Stimulated activated CD4-positive, alpha-beta T cell treated with anti-CD3 and anti-CD28 coated beads, Interleukin-4, amount 100 ng/mL, for 1 hour (primary cell): ENCODE measurements around the gene RAB6B.
"Not testable (repeated sequence)": the region's sequence is repeated elsewhere in the genome, so short reads cannot be mapped to it uniquely, and the experiment has no call there.

Experiments used
- DNase-seq: peaks from one replicate; pipeline ENCODE4 v3.0.0-alpha.2; 2020

Gene RAB6B

GRCh38 chr3:133804896-133805295, 90.8 kb downstream of the RAB6B start:
- no peak for DNase-seq

- DNase-seq = no peak
Measured at GRCh38 chr3:133803469-133803868, 92.2 kb downstream of the RAB6B start.

- DNase-seq = no peak
Measured at GRCh38 chr3:133799794-133800585, 95.7 kb downstream of the RAB6B start.

GRCh38 chr3:133797396-133798105, 98.1 kb downstream of the RAB6B start:
- no peak for DNase-seq

- no peak for DNase-seq
Measured at GRCh38 chr3:133792171-133792763, 103.4 kb downstream of the RAB6B start.

GRCh38 chr3:133788024-133788423, 107.7 kb downstream of the RAB6B start:
- no peak for DNase-seq

- DNase-seq = no peak
Measured at GRCh38 chr3:133783762-133784161, 111.9 kb downstream of the RAB6B start.

- no peak for DNase-seq
Measured at GRCh38 chr3:133782454-133782853, 113.2 kb downstream of the RAB6B start.

- DNase-seq = no peak
Measured at GRCh38 chr3:133781570-133781969, 114.1 kb downstream of the RAB6B start.

- DNase-seq = not testable (repeated sequence)
Measured at GRCh38 chr3:133780756-133781155, 114.9 kb downstream of the RAB6B start.

- DNase-seq = no peak
Measured at GRCh38 chr3:133779626-133780203, 116.0 kb downstream of the RAB6B start.

- no peak for DNase-seq
Measured at GRCh38 chr3:133777807-133778568, 117.7 kb downstream of the RAB6B start.

GRCh38 chr3:133776794-133777438, 118.8 kb downstream of the RAB6B start:
- no peak for DNase-seq

- DNase-seq = no peak
Measured at GRCh38 chr3:133775835-133776234, 119.8 kb downstream of the RAB6B start.

GRCh38 chr3:133775309-133775708, 120.4 kb downstream of the RAB6B start:
- no peak for DNase-seq
